ENCODE results near the gene KCNJ5.

KCNJ5 gene

DNA sequence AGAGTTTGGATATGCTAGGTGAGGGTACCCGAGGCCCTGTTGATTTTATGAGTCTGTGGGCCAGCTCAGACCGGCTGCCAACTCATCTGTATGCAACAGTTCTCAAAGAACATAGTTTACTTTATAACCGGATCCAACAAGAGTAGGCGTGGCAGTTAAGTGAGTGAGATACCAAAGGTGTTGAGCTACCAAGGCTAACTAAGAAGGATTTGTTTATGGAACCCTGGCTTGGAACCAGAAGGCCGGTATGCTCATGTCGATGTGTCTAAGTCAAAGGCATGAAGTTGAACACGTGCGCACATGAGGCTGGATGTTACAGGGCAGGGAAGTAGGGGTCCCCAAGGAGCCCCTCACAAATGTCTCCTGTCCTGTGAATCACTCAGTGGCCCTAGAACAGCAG is 23.9 kb upstream of the KCNJ5 start, which contains the start of gene KCNJ1:
Gene KCNJ1, minus strand, starts transcription at position 20 of the 400 bp plus-strand sequence. CDS start 27,053 bp downstream, outside the sequence.
- TF ChIP-seq CSRNP3 (CRISPR knock-in tag; IDR thresholded peaks at IDR 0.05) (no peak), ARNTL (CRISPR knock-in tag; IDR thresholded peaks at IDR 0.05; ENCODE audit: borderline replicate concordance, low read depth) (no peak), ZNF70 (CRISPR knock-in tag; IDR thresholded peaks at IDR 0.05) (no peak), ESRRG (CRISPR knock-in tag; IDR thresholded peaks at IDR 0.05) (no peak), ZC3H10 (CRISPR knock-in tag; IDR thresholded peaks at IDR 0.05) (no peak), TOX (CRISPR knock-in tag; IDR thresholded peaks at IDR 0.05; ENCODE audit: borderline replicate concordance) (no peak), ZNF8 (CRISPR knock-in tag; IDR thresholded peaks at IDR 0.05) (no peak), ZFP30 (CRISPR knock-in tag; IDR thresholded peaks at IDR 0.05) (no peak), CSDC2 (CRISPR knock-in tag; IDR thresholded peaks at IDR 0.05) (no peak)
- TF ChIP-seq, protein P1, sequence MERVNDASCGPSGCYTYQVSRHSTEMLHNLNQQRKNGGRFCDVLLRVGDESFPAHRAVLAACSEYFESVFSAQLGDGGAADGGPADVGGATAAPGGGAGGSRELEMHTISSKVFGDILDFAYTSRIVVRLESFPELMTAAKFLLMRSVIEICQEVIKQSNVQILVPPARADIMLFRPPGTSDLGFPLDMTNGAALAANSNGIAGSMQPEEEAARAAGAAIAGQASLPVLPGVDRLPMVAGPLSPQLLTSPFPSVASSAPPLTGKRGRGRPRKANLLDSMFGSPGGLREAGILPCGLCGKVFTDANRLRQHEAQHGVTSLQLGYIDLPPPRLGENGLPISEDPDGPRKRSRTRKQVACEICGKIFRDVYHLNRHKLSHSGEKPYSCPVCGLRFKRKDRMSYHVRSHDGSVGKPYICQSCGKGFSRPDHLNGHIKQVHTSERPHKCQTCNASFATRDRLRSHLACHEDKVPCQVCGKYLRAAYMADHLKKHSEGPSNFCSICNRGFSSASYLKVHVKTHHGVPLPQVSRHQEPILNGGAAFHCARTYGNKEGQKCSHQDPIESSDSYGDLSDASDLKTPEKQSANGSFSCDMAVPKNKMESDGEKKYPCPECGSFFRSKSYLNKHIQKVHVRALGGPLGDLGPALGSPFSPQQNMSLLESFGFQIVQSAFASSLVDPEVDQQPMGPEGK (CRISPR knock-in tag; IDR thresholded peaks at IDR 0.05; ENCODE audit: borderline replicate concordance) = no peak
- ATAC-seq = no peak

- no peak for TF ChIP-seq POU6F1 (CRISPR knock-in tag; IDR thresholded peaks at IDR 0.05; ENCODE audit: borderline replicate concordance, low read depth)
- no peak for TF ChIP-seq ESRRG (CRISPR knock-in tag; IDR thresholded peaks at IDR 0.05)
These were observed 22.1 kb upstream of the KCNJ5 start for GRCh38 chr11:128868841-128869671.

GRCh38 chr11:128871168-128871610 is 20.0 kb upstream of the KCNJ5 start:
- ATAC-seq = no peak
- no peak for TF ChIP-seq GLIS3 (CRISPR knock-in tag; IDR thresholded peaks at IDR 0.05)
- TF ChIP-seq ZC3H10 (CRISPR knock-in tag; IDR thresholded peaks at IDR 0.05) = no peak
- no peak for TF ChIP-seq POU6F1 (CRISPR knock-in tag; IDR thresholded peaks at IDR 0.05; ENCODE audit: borderline replicate concordance, low read depth)
- TF ChIP-seq TOX (CRISPR knock-in tag; IDR thresholded peaks at IDR 0.05; ENCODE audit: borderline replicate concordance) = no peak
- TF ChIP-seq TSHZ2 (CRISPR knock-in tag; IDR thresholded peaks at IDR 0.05) = no peak
- TF ChIP-seq ZNF8 (CRISPR knock-in tag; IDR thresholded peaks at IDR 0.05) = no peak
- TF ChIP-seq CSRNP3 (CRISPR knock-in tag; IDR thresholded peaks at IDR 0.05) = no peak
- TF ChIP-seq SNAI2 (CRISPR knock-in tag; IDR thresholded peaks at IDR 0.05) = no peak
- TF ChIP-seq ESRRG (CRISPR knock-in tag; IDR thresholded peaks at IDR 0.05) = no peak
- no peak for TF ChIP-seq BACH2 (CRISPR knock-in tag; IDR thresholded peaks at IDR 0.05; ENCODE audit: borderline replicate concordance)
- TF ChIP-seq ZNF565 (CRISPR knock-in tag; conservative IDR thresholded peaks at IDR 0.05; ENCODE audit: low read depth) = no peak
- no peak for TF ChIP-seq ZFP3 (CRISPR knock-in tag; IDR thresholded peaks at IDR 0.05)
- TF ChIP-seq CSDC2 (CRISPR knock-in tag; IDR thresholded peaks at IDR 0.05) = no peak
- no peak for TF ChIP-seq PPARA (CRISPR knock-in tag; IDR thresholded peaks at IDR 0.05; ENCODE audit: borderline replicate concordance)
- TF ChIP-seq, protein P1 (CRISPR knock-in tag; IDR thresholded peaks at IDR 0.05; ENCODE audit: borderline replicate concordance) = no peak
- no peak for TF ChIP-seq RARB (CRISPR knock-in tag; IDR thresholded peaks at IDR 0.05)
- TF ChIP-seq TCF4 (CRISPR knock-in tag; IDR thresholded peaks at IDR 0.05; ENCODE audit: borderline replicate concordance) = no peak
- no peak for TF ChIP-seq ZFP30 (CRISPR knock-in tag; IDR thresholded peaks at IDR 0.05)

More at GRCh38 chr11:128868841-128869671, 22.1 kb upstream of the KCNJ5 start:
- ATAC-seq = no peak
